SKM-1 (cell line): Measurements from ENCODE around the gene WBP11.
A peak's percentile ranks its signal among the peaks of the same experiment; 100 is the strongest.
"Not testable (repeated sequence)": the region's sequence is repeated elsewhere in the genome, so short reads cannot be mapped to it uniquely, and the experiment has no call there.

ENCODE experiments used
- DNase-seq: peaks from one replicate; lab custom pipeline; 2025; ENCODE audit not compliant: unreplicated experiment; lab: John Stamatoyannopoulos, UW

The WBP11 gene

DNA sequence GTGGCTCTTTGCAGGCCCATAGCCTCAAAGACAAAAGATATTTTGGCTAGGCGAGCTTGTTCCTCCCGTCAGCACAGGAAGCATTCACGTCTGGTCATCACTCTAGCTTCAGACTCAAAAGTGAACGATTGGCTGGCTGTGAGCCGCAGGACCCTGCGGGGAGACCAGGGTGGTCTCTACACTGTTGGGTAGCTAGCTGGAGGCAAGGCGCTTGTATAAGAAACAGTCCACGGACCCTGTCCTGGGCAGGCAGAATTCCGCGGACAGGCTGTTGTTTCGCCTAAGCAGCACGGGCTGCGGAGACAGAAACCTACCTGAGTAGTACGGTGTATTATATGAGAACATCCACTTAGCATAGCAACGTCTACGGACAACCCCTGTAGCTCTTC, 29.6 kb downstream of the WBP11 start:
- DNase-seq: no peak

DNA sequence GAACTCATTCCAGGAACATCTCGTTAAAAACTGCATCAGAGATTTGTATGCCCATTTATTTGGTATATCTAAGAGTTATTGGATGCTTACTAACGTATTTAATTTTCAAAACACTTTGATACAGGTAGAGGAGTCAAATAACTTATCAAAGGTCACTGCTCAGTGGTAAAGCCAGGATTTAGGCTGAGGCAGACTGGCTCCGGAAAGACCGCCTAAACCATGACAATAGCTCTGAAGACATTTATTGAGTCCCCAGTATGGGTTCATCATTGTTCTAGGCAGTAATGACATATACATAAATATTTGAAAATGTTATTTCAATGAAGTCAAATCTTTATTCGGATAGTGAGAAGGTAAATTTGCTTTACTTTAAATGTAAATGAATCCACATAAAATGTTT, 30.3 kb downstream of the WBP11 start:
- no peak for DNase-seq

DNA sequence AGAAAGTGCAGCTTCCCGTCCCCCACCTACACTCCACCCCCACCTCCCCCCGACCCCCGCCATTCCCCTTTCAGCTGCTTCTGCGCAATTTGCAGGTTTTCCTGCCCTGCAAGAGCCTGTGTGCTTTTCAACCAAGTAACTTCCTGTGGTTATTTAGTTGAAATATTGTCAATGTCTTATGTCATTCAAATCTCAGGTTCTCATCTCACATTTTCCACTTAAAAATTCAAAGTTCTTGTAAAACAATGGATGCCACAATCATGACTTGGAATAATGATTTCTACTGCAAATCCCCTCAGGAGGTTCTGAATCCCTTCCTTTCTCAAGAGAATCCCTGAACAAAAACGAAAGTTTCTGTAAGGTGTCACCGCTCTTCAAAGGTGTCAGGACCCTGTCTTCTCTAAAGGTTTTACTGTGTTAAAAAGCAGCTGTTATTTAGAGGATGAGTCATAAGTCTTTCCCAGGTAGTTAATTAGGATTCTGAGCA, 31.6 kb downstream of the WBP11 start:
- DNase-seq: no peak

DNA sequence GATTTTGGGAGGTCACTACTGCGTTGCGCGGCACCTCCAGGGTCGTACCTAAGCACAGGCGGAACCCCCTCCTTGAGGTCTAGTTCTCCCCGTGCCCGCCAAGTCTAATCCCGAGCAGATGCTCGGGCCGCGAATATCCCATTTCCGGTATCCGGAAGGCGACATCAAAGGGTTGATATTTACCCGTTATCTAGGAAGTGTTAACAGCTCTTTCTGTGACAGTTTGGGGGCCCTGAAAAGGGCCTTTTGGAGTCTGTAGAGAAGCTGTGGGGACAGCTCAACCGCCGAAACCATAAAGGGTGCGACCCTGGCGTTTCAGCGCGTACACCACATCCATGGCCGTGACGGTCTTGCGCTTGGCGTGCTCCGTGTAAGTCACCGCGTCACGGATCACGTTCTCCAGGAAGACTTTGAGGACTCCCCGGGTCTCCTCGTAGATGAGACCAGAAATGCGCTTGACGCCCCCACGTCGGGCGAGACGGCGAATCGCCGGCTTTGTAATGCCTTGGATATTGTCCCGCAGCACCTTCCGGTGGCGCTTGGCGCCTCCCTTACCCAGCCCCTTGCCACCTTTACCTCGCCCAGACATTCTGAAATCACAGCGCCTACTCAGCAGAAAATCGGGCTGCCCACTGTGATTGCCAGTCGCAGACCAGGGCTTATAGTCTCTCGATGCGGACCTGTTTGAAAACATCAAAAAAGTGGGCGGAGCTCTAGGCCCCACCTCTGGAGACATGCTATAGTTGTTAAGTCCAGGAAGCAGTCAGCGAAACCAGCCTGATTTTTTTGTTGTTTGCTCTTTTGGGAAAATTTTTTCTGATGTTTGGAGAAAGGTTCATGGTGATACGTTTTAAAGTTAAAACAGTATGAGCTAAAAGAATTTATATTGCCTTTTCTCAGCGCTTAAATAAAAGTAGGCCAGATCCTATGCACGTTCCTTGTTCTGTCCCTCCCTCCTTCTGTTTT, 32.5 kb downstream of the WBP11 start:
- peak; percentile 17 for DNase-seq

DNA sequence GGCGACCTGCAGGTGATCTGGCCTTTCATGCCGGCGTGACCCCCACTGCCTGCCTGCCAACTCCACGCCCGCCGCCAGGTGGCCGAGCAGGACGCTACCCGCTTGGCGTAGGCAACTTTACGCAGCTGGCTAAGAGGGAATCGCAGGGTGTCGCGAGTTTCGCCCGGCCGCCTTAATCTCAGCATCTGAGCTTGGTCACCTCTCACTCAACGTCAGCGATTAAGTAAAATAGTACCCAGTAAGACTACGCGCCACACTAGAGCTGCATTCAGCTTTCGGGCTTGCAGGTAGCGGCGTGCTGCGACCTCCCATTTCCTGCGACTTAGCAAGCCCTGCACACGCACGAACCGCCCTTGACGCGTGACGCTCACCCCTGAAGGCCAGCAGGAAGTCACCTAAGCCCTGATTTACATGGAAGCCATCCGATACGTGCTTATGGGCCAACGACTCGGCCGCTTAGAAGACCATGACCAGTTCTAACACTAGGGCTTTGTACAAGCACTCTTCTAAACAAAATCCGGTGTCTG, 33.2 kb downstream of the WBP11 start:
- no peak for DNase-seq

DNA sequence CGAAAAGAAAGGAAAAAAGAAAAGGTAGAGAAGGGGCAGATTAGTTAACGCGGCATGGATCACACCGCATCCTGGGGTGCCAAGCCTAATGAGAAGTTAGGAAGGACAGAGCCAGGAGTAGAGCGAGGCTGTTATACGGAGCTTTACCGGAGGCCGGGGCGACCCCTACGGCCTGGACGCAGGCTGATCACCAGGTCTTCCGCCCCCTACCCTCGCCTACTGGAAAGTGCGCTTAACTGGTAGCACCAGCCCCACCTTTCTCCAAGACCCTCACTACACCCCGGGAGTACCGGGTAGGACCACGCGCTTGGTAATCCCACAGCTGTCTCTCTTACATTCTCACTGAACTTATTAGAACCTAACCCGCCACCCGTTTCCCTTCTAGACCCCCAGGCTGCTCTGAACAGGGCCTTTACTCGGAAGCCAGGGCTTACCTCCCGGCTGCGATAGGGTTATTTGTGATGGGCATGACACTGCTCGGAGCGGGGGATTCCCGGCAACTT, 33.8 kb downstream of the WBP11 start:
- no peak for DNase-seq

DNA sequence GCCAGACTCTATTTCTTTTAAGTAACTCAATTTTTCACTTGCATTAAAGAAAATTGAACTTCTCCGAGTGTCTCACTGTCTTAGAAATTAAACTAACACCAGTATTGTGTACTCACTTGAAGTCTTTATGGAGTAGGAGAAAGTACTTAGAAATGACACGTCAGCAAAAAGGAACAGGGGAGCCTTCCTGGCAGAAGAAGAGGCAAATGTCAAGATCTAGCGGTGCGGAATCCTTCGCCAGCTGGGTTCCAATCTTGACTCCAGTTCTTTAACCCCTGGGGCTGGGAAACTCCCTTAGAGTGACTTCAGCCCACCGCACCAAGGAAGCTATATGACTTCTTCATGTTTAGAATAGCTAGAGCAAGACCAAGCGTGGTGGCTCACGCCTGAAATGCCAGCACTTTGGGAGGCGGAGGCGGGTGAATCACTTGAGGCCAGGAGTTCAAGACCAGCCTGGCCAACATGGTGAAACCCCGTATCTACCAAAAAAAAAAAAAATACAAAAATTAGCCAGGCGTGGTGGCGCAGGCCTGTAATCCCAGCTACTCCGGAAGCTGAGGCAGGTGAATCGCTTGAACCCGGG, 34.4 kb downstream of the WBP11 start:
- DNase-seq: no peak

DNA sequence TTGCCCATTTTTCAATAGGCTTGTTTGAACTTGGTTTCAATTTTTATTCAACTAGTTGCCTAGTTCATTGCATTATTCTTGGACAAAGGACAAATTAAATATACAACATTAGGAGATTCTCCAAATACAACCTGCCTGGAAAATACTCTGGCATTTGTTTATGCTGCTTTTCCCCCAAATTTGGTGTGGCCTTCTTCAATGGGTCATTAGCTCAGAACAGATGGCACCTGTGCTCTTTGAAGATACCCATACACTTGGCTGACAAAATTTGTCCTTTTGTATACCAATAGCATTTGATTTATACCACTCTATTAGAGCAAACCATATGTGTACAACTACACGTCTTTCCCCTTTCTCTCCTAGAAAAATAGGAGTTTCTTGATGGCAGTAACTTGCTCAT, 35.7 kb downstream of the WBP11 start:
- no peak for DNase-seq

DNA sequence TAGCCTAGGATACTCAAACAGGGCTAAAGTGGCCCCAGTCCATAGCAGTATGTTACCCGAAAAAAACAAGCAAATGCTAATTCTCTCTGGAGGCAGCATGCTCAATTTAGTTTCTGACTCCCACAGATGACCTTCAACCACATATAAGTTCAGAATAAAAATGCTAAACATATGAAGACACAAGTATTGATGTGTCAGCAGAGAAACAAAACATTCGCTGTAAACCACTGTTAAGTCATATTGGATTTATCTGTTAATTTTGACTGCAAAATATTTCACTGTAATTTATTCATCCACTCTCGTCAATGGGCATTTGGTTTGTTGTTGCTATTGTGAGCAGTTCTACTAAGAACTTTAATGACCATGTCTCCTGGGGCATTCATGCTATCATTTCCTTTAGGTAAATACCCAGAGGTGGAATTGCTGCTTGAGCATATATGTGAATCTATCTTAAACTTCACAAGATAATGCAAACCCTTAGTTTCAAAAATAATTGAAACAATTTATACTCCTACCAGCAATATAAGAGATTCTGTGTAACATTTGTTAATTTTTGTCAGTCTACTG, 36.5 kb downstream of the WBP11 start:
- DNase-seq: no peak

DNA sequence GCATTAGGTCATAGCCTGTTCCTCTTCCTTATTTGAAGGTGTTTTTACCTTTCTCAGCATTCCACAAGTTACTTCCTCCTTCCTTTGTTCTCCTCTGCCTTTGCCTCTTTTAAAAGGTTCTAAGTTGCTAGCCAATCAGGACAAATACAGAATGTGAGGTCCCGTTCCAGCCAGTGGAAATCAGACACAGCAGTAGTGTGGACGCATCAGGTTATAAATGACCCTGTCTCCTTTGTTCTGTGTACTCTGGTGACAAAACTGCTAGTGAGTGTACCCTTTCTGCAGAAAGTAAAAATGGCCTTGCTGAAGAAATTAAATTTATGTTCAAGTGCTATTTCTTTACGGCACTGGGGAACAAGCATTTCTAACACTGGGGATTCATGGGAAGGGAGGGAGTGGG, 37.3 kb downstream of the WBP11 start:
- DNase-seq: not testable (repeated sequence)

DNA sequence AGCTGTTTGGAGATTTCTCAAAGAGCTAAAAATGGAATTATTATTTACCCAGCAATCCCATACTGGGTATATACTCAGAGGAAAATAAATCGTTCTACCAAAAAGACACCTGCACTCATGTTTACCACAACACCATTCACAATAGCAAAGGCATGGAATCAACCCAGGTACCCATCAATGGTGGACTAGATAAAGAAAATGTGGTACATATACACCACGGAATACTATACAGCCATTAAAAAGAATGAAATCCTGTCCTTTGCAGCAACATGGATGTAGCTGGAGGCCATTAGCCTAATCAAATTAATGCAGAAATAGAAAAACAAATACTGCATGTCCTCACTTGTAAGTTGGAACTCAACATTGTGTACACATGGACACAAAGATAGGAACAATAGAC, 37.9 kb downstream of the WBP11 start:
- DNase-seq: no peak

DNA sequence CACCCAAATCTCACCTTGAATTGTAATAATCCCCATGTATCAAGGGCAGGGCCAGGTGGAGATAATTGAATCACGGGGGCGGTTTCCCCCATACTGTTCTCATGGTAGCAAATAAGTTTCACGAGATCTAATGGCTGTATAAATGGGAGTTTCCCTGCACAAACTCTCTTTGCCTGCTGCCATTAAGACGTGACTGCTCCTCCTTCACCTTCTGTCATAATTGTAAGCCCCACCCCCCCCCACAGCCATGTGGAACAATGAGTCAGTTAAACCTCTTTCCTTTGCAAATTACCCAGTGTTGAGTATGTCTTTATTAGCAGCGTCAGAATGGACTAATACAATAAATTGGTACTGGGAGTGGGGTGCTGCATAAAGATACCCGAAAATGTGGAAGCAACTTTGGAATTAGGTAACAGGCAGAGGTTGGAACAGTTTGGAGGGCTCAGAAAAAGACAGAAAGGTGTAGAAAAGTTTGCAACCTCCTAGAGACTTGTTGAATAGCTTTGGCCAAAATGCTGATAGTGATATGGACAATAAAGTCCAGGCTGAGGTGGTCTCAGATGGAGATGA, 43.5 kb downstream of the WBP11 start:
- DNase-seq: not testable (repeated sequence)

DNA sequence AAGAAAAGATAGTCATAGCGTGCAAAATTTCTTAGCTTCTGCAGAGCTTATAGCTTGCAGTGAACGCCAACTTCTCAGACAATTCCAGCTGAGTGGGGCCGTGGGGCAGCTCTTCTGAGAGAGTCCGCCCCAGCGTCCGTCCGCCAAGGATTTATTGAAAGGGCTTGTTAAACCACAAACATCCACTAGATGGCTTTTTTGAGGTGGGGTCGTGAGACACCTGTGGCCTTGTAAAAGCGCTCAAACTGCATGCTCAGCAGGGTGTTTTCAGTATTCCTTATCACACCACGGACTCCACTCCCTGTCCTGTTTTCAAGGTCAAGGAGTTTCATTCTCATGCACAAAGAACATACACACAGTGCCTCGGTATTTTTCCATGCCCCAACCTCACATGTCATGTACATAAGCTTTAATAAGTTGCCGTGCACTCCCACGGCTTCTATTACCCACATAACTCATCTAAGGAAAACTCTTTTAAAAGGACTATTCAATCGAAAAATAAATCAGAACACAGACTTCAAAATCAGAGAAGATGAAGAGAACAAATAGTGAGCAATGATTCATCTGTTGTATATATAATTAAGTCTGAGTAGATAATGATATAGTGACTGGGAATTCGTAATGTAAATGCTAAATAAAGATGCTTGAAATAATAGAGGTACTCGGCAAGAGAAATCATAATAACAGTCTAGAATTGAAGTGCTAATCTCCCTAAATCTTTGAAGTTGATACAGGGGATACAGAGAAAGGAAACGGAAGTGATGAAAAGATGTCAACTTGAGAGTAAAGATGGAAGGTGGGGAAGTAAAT, 46.7 kb downstream of the WBP11 start:
- no peak for DNase-seq

DNA sequence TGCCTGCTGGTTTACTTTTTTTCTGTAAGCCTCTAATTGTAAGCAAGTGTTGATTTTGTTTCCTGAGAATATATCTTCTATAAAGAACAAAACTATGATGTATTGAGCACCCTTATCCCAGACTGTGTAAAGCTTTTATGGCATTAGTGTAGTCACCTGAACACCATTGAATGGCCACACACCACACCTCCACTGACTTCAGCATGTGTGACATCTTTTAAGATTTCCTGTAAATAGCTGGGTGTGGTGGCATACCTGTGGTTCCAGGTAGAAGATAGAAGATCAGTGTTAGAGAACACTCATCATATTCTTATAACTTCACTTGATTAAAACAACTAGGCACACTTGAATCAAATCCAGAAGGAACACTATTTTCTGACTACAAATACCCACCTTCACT, 51.3 kb downstream of the WBP11 start:
- DNase-seq: no peak

DNA sequence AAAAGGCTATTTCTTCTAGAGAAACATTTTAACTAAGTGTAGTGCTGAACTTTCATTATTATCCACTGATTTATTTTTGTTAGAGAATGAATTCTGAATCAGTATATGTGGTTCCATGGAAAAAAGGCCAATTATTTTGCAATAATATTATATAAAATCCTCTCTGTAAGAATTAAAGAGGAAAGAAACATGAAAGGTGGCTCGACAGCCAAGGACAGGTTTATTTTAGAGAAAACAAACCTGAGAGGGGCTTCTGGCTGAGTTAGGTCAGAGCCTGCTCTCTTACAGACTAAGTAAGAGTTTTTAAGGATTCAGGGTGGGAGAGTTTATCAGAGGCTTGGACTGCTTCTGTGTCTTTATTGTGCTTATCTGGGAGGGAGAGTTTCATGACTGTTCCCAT, 60.2 kb downstream of the WBP11 start:
- DNase-seq: no peak

DNA sequence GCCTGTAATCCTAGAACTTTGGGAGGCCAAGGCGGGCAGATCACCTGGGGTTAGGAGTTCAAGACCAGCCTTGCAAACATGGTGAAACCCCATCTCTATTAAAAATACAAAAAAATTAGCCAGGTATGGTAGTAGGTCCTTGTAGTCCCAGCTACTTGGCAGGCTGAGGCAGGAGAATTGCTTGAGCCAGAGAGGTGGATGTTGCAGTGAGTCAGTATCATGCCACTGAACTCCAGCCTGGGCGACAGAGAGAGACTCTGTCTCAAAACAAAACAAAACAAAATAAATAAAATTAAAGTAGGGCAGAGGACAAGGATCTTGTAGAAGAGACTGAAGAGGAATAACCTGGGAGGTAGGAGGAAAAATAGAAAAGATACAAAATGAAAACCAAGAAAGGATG, 61.3 kb downstream of the WBP11 start:
- no peak for DNase-seq

DNA sequence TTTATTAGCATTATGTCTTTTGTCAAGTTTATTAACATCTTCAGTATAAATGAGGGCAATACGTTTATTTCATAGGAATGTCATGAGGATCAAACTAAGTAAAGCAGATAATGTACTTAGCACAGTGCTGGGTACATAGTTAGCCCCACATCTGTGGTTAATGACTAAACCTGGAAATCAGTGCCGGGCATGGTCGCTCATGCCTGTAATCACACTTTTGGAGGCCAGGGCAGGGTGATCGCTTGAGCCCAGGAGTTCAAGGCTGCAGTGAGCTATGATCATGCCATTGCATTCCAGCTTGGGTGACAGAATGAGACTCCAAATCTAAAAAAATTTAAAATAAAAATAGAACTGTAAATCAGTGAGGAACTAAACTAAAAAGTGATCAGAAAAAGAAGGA, 62.1 kb downstream of the WBP11 start:
- no peak for DNase-seq

DNA sequence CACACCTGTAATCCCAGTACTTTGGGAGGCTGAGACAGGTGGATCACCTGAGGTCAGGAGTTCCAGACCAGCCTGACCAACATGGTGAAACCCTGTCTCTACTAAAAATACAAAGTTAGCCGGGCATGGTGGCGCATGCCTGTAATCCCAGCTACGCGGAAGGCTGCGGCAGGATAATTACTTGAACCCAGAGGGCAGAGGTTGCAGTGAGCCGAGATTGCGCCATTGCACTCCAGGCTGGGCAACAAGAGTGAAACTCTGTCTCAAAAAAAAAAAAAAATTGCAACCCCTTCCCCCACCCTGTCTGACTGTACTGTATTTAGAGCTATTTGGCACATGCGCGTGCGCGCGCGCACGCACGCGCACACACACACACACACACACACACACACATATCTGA, 66.8 kb downstream of the WBP11 start:
- DNase-seq: not testable (repeated sequence)
